Activated CD4-positive, alpha-beta T cell treated with anti-CD3 and anti-CD28 coated beads, Interleukin-2, amount 50 U/mL, for 1 hour (primary cell): ENCODE measurements around the gene MRPL23.

ENCODE experiments used
- DNase-seq: peaks from one replicate; pipeline ENCODE4 v3.0.0-alpha.2; 2020

Gene MRPL23

GRCh38 chr11:1998290-1998689, 51.2 kb downstream of the MRPL23 start:
- DNase-seq = no peak

- no peak for DNase-seq
These were observed 51.7 kb downstream of the MRPL23 start for GRCh38 chr11:1998861-1999260.

- DNase-seq = no peak
These were observed 55.1 kb downstream of the MRPL23 start for GRCh38 chr11:2002042-2002776.

- no peak for DNase-seq
These were observed 55.7 kb downstream of the MRPL23 start for GRCh38 chr11:2002807-2003206.

GRCh38 chr11:2004466-2004865, 57.3 kb downstream of the MRPL23 start:
- no peak for DNase-seq
